Astrocyte of the cerebellum (primary cell): Measurements from ENCODE around the gene ATXN7L1.

Source experiments
- DNase-seq: peaks from one replicate; pipeline ENCODE4 v3.0.0-alpha.2; 2011; ENCODE audit warnings: low read depth
- H3K4me3 ChIP-seq: 2 replicates; pipeline ENCODE4 v1.5.1; 2011; ENCODE audit warnings: mild to moderate bottlenecking, low read depth, low read length, moderate library complexity
- CTCF ChIP-seq: IDR thresholded peaks from 2 replicates; pipeline ENCODE4 v1.5.1; 2012; ENCODE audit warnings: low read length, low read depth, moderate library complexity, mild to moderate bottlenecking; ENCODE audit errors: missing control alignments
- in situ Hi-C: cut with HindIII; loops from 2 replicates; pipeline ENCODE4 v1.10.0; 2017; ENCODE audit warnings: low sequenced_read_pairs

ATXN7L1 gene

GRCh38 chr7:105591522-105591921, 284.9 kb downstream of the ATXN7L1 start:
- no peak overlapping the region for H3K4me3 ChIP-seq
- no peak for DNase-seq
- in situ Hi-C loops: no loop called here
- no peak for TF ChIP-seq CTCF

GRCh38 chr7:105590793-105591192, 285.6 kb downstream of the ATXN7L1 start:
- no peak for DNase-seq
- no peak for TF ChIP-seq CTCF
- in situ Hi-C loops: no loop called here
- no peak overlapping the region for H3K4me3 ChIP-seq

- no peak overlapping the region for H3K4me3 ChIP-seq
- in situ Hi-C loops: no loop called here
- peak; percentile 69 for TF ChIP-seq CTCF
- DNase-seq: peak; percentile 63
Measured at GRCh38 chr7:105589356-105590077, 286.9 kb downstream of the ATXN7L1 start.

- no peak for DNase-seq
- in situ Hi-C loops: no loop called here
- TF ChIP-seq CTCF: no peak
- no peak overlapping the region for H3K4me3 ChIP-seq
Measured at GRCh38 chr7:105587909-105588635, 288.3 kb downstream of the ATXN7L1 start.

GRCh38 chr7:105585850-105586500, 290.4 kb downstream of the ATXN7L1 start:
- in situ Hi-C loops: no loop called here
- TF ChIP-seq CTCF: no peak

GRCh38 chr7:105584165-105584564, 292.2 kb downstream of the ATXN7L1 start:
- in situ Hi-C loops: no loop called here
- H3K4me3 ChIP-seq: no peak overlapping the region
- DNase-seq: no peak
- TF ChIP-seq CTCF: no peak

More at GRCh38 chr7:105585850-105586500, 290.4 kb downstream of the ATXN7L1 start:
- DNase-seq: no peak
- H3K4me3 ChIP-seq: no peak overlapping the region
